Chondrocyte (in vitro differentiated cells): ENCODE results near the gene SLC49A3. TPM values are rescaled to one million over a fixed set of nuclear protein-coding genes. Genes with fewer than 3 reads are reported as not detected.
"Not testable (repeated sequence)": the region's sequence is repeated elsewhere in the genome, so short reads cannot be mapped to it uniquely, and the experiment has no call there.

Source experiments
- DNase-seq: peaks from one replicate; pipeline ENCODE4 v3.0.0; 2021; ENCODE audit warnings: mixed read lengths, low spot score
- H3K27ac Mint-ChIP-seq: one replicate; pipeline ENCODE4 v1.8.0; 2021; ENCODE audit warnings: mild to moderate bottlenecking, moderate library complexity, mixed read lengths; ENCODE audit not compliant: unreplicated experiment
- H3K27me3 Mint-ChIP-seq: 2 replicates; pipeline ENCODE4 v1.8.0; 2021; ENCODE audit warnings: low read depth, mixed read lengths
- H3K36me3 Mint-ChIP-seq: 2 replicates; pipeline ENCODE4 v1.8.0; 2021; ENCODE audit warnings: low read depth, mixed read lengths
- H3K4me1 Mint-ChIP-seq: 2 replicates; pipeline ENCODE4 v1.8.0; 2021; ENCODE audit warnings: low read depth, mild to moderate bottlenecking, mixed read lengths
- H3K4me3 Mint-ChIP-seq: one replicate; pipeline ENCODE4 v1.8.0; 2021; ENCODE audit warnings: mild to moderate bottlenecking, moderate library complexity, mixed read lengths; ENCODE audit not compliant: unreplicated experiment
- H3K9me3 Mint-ChIP-seq: 2 replicates; pipeline ENCODE4 v1.8.0; 2021; ENCODE audit warnings: low read depth, mixed read lengths
- total RNA-seq: library from RNA; stranded (reverse); gene quantifications from 3 replicates; pipeline ENCODE4 v1.2.1, GENCODE V29; 2021
- TF ChIP-seq, protein P1 (sequence below): fragments of 200-600 bp; sonication (generic); IDR thresholded peaks from 2 replicates; pipeline ENCODE4 v1.5.0; 2021; ENCODE audit warnings: antibody characterized with exemption, mild to moderate bottlenecking, moderate library complexity

The SLC49A3 gene
- total RNA-seq, 1 donor from 2014 or later, result 1.3 TPM

DNA sequence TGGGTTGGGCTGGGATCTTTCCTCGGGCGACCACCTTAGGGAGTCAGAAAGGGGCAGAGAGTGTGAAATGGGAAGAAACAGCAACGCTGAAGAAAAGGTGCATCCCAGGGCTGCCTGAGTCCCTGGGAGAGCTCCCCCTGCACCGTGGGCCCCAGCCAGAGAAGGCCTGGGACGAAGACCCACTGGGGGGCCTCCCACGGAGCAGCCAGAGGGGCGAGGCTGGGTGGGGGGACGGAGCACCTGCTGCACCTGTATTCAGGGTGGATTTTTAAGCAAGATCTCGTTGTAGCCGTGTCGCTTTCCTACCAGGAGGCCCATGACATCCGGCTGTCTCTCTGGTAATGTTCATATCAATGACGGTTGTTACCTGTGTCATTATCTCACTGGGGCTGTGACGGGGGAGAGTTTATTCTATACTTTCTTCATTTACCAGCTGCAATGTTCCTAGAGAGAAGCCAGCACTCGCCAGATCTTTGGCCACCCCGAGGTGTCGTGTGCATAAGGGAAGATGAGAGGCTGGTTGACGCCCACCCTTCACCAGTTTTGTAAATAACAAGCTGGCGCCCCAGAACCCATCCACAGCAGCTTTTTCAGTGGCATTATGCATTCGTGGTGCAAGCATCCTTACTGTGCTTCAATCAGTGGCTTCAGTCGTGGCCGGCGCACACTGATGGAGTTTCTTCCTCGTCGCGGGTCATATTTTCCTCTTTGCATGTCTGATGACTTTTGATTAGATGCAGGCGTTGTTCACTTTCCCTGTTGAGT, 11.0 kb upstream of the SLC49A3 start:
- no peak for DNase-seq
- no peaks in the 10 kb centered on the region for H3K4me1 Mint-ChIP-seq
- no peak overlapping the region for H3K4me3 Mint-ChIP-seq
- TF ChIP-seq, protein P1, sequence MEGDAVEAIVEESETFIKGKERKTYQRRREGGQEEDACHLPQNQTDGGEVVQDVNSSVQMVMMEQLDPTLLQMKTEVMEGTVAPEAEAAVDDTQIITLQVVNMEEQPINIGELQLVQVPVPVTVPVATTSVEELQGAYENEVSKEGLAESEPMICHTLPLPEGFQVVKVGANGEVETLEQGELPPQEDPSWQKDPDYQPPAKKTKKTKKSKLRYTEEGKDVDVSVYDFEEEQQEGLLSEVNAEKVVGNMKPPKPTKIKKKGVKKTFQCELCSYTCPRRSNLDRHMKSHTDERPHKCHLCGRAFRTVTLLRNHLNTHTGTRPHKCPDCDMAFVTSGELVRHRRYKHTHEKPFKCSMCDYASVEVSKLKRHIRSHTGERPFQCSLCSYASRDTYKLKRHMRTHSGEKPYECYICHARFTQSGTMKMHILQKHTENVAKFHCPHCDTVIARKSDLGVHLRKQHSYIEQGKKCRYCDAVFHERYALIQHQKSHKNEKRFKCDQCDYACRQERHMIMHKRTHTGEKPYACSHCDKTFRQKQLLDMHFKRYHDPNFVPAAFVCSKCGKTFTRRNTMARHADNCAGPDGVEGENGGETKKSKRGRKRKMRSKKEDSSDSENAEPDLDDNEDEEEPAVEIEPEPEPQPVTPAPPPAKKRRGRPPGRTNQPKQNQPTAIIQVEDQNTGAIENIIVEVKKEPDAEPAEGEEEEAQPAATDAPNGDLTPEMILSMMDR, result no peak
- H3K27ac Mint-ChIP-seq, result no peak overlapping the region
- H3K27me3 Mint-ChIP-seq, result peaks cover 5% of the 10 kb centered on the region
- H3K9me3 Mint-ChIP-seq, result no peaks in the 10 kb centered on the region
- H3K36me3 Mint-ChIP-seq, result no peaks in the 10 kb centered on the region

DNA sequence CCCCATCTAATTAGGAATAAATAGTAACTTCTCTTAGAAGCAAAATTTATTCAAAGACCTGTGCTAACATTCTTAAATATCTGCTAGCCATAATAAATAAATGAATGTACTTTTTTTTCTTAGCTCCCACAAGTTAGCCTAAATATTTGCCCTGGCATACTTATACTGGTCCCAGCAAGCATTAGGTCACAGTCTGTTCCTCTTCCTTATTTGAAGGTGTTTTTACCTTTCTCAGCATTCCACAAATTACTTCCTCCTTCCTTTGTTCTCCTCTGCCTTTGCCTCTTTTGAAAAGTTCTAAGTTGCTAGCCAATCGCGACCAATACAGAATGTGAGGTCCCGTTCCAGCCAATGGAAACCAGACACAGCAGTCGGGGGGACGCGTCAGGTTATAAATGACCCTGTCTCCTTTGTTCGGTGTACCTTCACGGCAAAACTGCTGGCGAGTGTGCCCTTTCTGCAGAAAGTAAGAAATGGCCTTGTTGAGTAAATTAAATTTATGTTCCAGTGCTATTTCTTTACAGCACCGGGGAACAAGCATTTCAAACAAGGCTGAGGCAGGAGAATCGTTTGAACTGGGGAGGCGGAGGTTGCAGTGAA, 5.5 kb upstream of the SLC49A3 start:
- H3K27ac Mint-ChIP-seq, H3K27me3 Mint-ChIP-seq, H3K4me1 Mint-ChIP-seq, H3K36me3 Mint-ChIP-seq, H3K9me3 Mint-ChIP-seq, DNase-seq, H3K4me3 Mint-ChIP-seq: not testable (repeated sequence)

DNA sequence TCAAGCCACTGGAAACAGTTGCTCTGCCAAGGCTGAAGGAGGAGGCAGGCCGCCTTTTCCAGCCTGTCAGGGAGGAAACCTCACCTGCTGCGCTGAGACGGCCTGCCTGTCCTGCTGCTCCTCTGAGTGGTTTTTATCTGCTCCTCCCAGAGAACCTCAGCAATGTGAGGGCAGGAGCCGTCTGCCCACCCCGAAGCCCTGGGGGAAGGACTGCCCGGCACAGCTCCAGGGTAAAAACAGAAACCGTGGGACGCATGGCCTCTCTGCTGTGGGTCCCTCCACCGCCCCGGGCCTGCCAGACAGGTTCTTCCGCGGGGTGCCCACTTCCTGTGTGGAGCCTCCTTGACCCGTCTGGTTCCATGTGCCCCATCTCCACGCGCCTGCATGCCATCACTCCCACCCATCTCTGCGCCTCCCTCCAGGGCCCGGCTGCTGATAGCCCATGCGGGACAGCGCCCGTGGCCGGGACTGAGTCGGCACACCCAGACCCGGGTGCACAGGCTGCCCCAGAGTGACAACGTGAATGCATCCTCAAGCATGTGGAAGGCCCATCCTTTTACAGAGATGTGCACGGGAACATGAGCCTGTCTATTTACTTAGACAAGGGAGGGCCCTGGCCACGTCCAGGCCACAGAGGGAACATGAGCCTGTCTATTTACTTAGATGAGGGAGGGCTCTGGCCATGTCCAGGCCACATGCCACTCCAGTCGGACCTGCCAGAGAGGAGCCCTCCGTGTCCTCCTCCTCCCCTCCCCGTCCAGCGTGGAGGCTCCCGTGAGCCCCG, 4.0 kb upstream of the SLC49A3 start:
- Mint-ChIP-seq H3K27ac (no peak overlapping the region), H3K27me3 (peaks cover 10% of the 10 kb centered on the region), H3K4me1 (peaks cover under 1% of the 10 kb centered on the region), H3K4me3 (no peak overlapping the region), H3K9me3 (no peaks in the 10 kb centered on the region), H3K36me3 (no peaks in the 10 kb centered on the region)
- TF ChIP-seq, protein P1, result no peak
- DNase-seq, result no peak

DNA sequence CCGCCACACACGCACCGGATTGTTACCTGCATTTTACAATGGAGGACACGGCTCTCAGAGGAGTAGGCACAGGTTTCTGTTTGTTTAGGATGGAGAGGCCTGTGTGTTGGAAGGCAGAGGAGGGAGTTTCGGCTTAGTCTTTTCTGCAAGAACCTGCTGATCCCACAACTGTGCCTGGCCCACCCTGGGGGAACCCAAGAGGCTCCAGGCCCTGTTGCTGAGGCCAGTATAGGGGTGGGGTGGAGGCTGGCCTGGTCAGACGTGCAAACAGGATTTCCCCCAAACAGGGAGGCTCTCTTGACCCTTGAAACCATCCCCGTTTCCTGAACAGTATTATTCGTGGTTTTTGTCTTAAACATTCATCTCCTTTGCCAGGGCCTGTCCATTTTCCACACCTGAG, 772 bp upstream of the SLC49A3 start:
- H3K27me3 Mint-ChIP-seq, result peaks cover 5% of the 10 kb centered on the region
- no peak overlapping the region for H3K27ac Mint-ChIP-seq
- TF ChIP-seq, protein P1, result no peak
- H3K4me3 Mint-ChIP-seq, result no peak overlapping the region
- no peak for DNase-seq
- H3K36me3 Mint-ChIP-seq, result no peaks in the 10 kb centered on the region
- no peaks in the 10 kb centered on the region for H3K9me3 Mint-ChIP-seq
- H3K4me1 Mint-ChIP-seq, result peaks cover 11% of the 10 kb centered on the region

DNA sequence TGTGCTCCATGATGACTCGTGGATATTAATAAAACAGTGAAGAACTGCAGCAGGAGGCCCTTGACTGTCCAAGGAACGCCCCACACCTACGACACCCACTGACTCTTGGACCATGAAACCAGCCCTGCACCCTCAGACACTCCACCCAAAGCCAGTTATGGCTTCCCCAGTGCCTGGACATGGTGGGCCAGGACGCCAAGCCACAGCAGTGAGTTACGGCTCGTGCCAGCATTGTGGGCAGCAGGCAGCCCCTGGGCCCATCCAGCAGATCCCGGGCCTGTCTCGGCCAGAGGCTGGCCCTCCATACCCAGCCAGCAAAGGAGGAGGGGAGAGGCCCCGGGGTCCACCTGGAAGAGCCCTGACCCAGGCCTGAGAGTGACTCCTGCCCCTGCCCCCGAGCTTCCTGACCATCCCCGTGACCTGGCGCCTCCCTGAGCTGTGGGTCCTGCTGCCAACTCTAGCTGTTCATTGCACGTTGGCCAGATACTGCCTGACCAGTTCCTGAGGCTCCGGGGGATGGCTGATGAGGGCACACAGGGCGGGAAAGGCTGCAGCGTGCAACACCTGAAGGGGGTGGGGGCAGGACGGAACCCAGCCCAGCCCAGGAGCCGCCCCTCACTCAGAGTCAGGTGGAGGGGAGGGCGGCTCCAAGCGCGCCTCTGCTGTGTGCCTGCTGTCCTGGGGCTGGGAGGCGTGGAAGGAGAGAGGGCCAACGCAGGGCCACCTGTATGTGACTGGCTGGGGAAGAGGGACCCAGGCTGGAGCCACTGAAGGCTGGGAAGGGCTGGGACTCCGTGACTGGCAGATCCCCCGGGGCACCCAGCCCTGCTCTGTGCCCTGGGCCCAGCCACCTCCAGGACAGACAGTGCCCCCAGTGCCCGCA, 739 bp downstream of the SLC49A3 start:
- H3K4me3 Mint-ChIP-seq, result no peak overlapping the region
- TF ChIP-seq, protein P1, result no peak

More for the DNA sequence above, 739 bp downstream of the SLC49A3 start:
- DNase-seq, result no peak
- Mint-ChIP-seq H3K27ac (peak overlapping the region; percentile 82), H3K9me3 (no peaks in the 10 kb centered on the region), H3K36me3 (no peaks in the 10 kb centered on the region), H3K4me1 (peaks cover 17% of the 10 kb centered on the region), H3K27me3 (no peaks in the 10 kb centered on the region)
